A549 (cell line): ENCODE data around the gene PLPPR3. TPM values are rescaled to one million over a fixed set of nuclear protein-coding genes. Genes with fewer than 3 reads are reported as not detected.
A peak's percentile ranks its signal among the peaks of the same experiment; 100 is the strongest.

Experiments
- ATAC-seq, 2 experiments: fragments of 200-7000 bp in 1 of 2; fragments of >200 bp in 1 of 2; cut with Nextera tagmentation in 1 of 2; cut with Tn5 transposase in 1 of 2; 3 replicates each; pipeline versions ENCODE4 v1.8.0 to v1.9.1; 2018 to 2020; ENCODE audit warnings: mild to moderate bottlenecking in 1 of 2, moderate library complexity in 1 of 2
- CTCF ChIA-PET: fragments of 300-600 bp; sonication (Branson Sonifier 250); formaldehyde crosslinking; extraction: SDS; loops from one replicate; lab custom pipeline; 2021; ENCODE audit warnings: antibody characterized with exemption, inconsistent platforms; lab: Yijun Ruan, JAX
- POLR2A ChIA-PET: fragments of 350-600 bp; formaldehyde crosslinking; extraction: SDS; loops from one replicate; lab custom pipeline; 2021; ENCODE audit warnings: antibody characterized with exemption, inconsistent platforms; lab: Yijun Ruan, JAX
- DNase-seq, 2 experiments: peaks; one replicate each; pipeline versions ENCODE4 v3.0.0 to v3.0.0-alpha.2; 2011 to 2016; ENCODE audit warnings: low read depth in 1 of 2, low spot score in 1 of 2
- FAIRE-seq: peaks from 2 replicates; lab custom pipeline; 2011; peaks lifted over from hg19 to GRCh38; lab: Jason Lieb, UNC
- H3K27ac ChIP-seq, 2 experiments: fragments of >200 bp; sonication (Bioruptor Twin); formaldehyde crosslinking; 3 replicates each; pipeline ENCODE4 v1.5.1; 2016 to 2017
- H3K4me1 ChIP-seq: fragments of >200 bp; sonication (Bioruptor Twin); formaldehyde crosslinking; 3 replicates; pipeline ENCODE4 v1.6.1; 2016
- H3K4me2 ChIP-seq: fragments of >200 bp; sonication (Bioruptor Twin); formaldehyde crosslinking; 3 replicates; pipeline ENCODE4 v1.6.1; 2016
- H3K4me3 ChIP-seq: fragments of >200 bp; sonication (Bioruptor Twin); formaldehyde crosslinking; 3 replicates; pipeline ENCODE4 v1.5.1; 2016
- H3K9me3 ChIP-seq: fragments of >200 bp; sonication (Bioruptor Twin); formaldehyde crosslinking; 3 replicates; pipeline ENCODE4 v1.6.1; 2016
- ATOH8 ChIP-seq: fragments of 250-450 bp; sonication (Bioruptor Pico); IDR thresholded peaks from 2 replicates; pipeline ENCODE4 v1.5.0; 2020; ENCODE audit warnings: low read depth, mild to moderate bottlenecking, moderate library complexity
- BCL3 ChIP-seq: fragments of >200 bp; sonication (Bioruptor Twin); formaldehyde crosslinking; IDR thresholded peaks from 3 replicates; pipeline ENCODE4 v1.6.1; 2016
- CBX2 ChIP-seq: fragments of 200-600 bp; sonication (generic); IDR thresholded peaks from 2 replicates; pipeline ENCODE4 v1.6.1; 2016; ENCODE audit warnings: low read depth, mild to moderate bottlenecking, borderline replicate concordance
- CHD2 ChIP-seq: fragments of 150-350 bp; IDR thresholded peaks from 2 replicates; pipeline ENCODE4 v1.6.1; 2014; ENCODE audit warnings: low read length; ENCODE audit not compliant: partially characterized antibody
- EHMT2 ChIP-seq: fragments of 200-600 bp; sonication (generic); IDR thresholded peaks from 2 replicates; pipeline ENCODE4 v1.6.1; 2016; ENCODE audit warnings: antibody characterized with exemption, low read depth, mild to moderate bottlenecking, moderate library complexity
- JUN ChIP-seq, 2 experiments: fragments of >200 bp; sonication (Bioruptor Twin); formaldehyde crosslinking; IDR thresholded peaks; 2 replicates in 1 of 2; 3 replicates in 1 of 2; pipeline ENCODE4 v1.6.1; 2016 to 2017
- MAZ ChIP-seq: fragments of 150-350 bp; IDR thresholded peaks from 2 replicates; pipeline ENCODE4 v1.6.1; 2014; ENCODE audit warnings: antibody characterized with exemption, low read depth, low read length, borderline replicate concordance
- NR3C1 ChIP-seq: fragments of >200 bp; sonication (Bioruptor Twin); formaldehyde crosslinking; IDR thresholded peaks from 3 replicates; pipeline ENCODE4 v1.6.1; 2017
- POLR2AphosphoS2 ChIP-seq: conservative IDR thresholded peaks from 2 replicates; pipeline ENCODE4 v1.6.1; 2012; ENCODE audit warnings: low read length, improper control_type of control experiment, inconsistent platforms
- RCOR1 ChIP-seq: fragments of 150-350 bp; IDR thresholded peaks from 2 replicates; pipeline ENCODE4 v1.6.1; 2014; ENCODE audit warnings: antibody characterized with exemption, low read length, low read depth
- WGBS: methylation state at CpG from one replicate; pipeline ENCODE4 v1.1.6; 2017; ENCODE audit errors: missing lambda C conversion rate; 5-methylcytosine and 5-hydroxymethylcytosine counted together
- polyA plus RNA-seq, 4 experiments: library from polyadenylated mRNA; depleted of rRNA in 3 of 4; stranded (reverse); fragments of >200 nt; fragmentation: RNase III in 1 of 4; extraction: RNeasy Plus Mini Kit Qiagen cat#74134 plus additional on column Dnase treatment in 1 of 4; gene quantifications; 2 replicates in 3 of 4; 3 replicates in 1 of 4; pipeline ENCODE4 v1.2.3, GENCODE V29; 2011 to 2017
- TF ChIP-seq, protein P1 (sequence below): IDR thresholded peaks from 2 replicates; pipeline ENCODE4 v1.6.1; 2012; ENCODE audit warnings: low read depth, borderline replicate concordance
- TF ChIP-seq, protein P2 (sequence below): fragments of >200 bp; sonication (Bioruptor Twin); formaldehyde crosslinking; IDR thresholded peaks from 3 replicates; pipeline ENCODE4 v1.5.1; 2016

PLPPR3 gene
- polyA plus RNA-seq, 2 of the 4 experiments (the other 2 are of a cell fraction): 2.6 to 3.7 TPM

DNA sequence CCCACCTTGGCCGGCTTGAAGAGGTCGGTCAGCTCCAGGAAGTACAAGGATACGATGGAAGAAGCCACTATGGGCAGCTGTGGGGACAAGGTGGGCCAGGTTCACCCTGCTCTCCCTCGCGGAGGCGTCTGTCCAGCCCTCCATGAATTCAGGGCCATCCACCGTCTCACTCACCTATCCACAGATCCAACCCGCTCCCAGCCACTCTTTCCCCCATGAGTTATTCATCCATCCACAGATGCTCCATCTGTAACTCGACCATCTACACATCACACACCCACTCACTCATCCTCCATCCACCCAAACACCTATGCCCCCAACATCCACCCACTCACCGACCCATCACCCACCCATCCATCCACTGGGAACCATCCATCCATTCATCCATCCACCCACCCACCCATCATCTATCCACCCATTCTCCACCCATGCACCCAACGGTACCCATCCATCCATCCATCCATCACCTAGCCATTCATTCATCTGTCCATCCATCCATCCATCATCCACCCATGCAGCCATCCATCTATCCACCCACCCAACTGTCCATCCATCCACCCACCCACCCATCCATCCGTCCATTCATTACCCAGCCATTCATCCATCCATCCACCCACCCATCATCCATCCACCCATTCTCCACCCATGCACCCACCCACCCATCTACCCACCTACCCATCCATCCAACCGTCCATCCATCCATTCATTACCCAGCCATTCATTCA is 5.8 kb downstream of the PLPPR3 start:
- 94% methylated on average over 12 of the region's 13 CpGs for WGBS
- no peaks in the 10 kb centered on the region for H3K4me1 ChIP-seq
- TF ChIP-seq MAZ: no peak
- TF ChIP-seq NR3C1: no peak
- no peak for TF ChIP-seq ATOH8 (CRISPR knock-in tag)
- no peak for TF ChIP-seq RCOR1
- ChIA-PET POLR2A (no interaction called here), CTCF (interaction anchor here (1.1 kb wide), 1 partner anchor 17 kb away, joined by 4 read pairs; no protein-coding TSS in a partner anchor)
- H3K27ac ChIP-seq: no peak overlapping the region
- ATAC-seq (peak; percentile 6 to 16; a peak in 4 of 6 replicates), FAIRE-seq (no peak), DNase-seq (no peak)
- H3K9me3 ChIP-seq: no peaks in the 10 kb centered on the region
- no peak overlapping the region for H3K4me3 ChIP-seq
- no peak overlapping the region for H3K4me2 ChIP-seq

- ChIA-PET POLR2A (no interaction called here), CTCF (interaction anchor here (1.1 kb wide), 1 partner anchor 16 kb away, joined by 4 read pairs; no protein-coding TSS in a partner anchor)
- Histone ChIP-seq H3K9me3 (no peaks in the 10 kb centered on the region), H3K4me2 (no peak overlapping the region), H3K4me1 (no peaks in the 10 kb centered on the region), H3K27ac (no peak overlapping the region)
- DNase-seq (no peak), FAIRE-seq (no peak), ATAC-seq (peak; percentile 20 to 28)
- WGBS: 94% methylated on average over 17 of the region's 47 CpGs
- TF ChIP-seq BCL3: no peak
- TF ChIP-seq, protein P1, sequence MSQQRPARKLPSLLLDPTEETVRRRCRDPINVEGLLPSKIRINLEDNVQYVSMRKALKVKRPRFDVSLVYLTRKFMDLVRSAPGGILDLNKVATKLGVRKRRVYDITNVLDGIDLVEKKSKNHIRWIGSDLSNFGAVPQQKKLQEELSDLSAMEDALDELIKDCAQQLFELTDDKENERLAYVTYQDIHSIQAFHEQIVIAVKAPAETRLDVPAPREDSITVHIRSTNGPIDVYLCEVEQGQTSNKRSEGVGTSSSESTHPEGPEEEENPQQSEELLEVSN: no peak
- TF ChIP-seq, protein P2, sequence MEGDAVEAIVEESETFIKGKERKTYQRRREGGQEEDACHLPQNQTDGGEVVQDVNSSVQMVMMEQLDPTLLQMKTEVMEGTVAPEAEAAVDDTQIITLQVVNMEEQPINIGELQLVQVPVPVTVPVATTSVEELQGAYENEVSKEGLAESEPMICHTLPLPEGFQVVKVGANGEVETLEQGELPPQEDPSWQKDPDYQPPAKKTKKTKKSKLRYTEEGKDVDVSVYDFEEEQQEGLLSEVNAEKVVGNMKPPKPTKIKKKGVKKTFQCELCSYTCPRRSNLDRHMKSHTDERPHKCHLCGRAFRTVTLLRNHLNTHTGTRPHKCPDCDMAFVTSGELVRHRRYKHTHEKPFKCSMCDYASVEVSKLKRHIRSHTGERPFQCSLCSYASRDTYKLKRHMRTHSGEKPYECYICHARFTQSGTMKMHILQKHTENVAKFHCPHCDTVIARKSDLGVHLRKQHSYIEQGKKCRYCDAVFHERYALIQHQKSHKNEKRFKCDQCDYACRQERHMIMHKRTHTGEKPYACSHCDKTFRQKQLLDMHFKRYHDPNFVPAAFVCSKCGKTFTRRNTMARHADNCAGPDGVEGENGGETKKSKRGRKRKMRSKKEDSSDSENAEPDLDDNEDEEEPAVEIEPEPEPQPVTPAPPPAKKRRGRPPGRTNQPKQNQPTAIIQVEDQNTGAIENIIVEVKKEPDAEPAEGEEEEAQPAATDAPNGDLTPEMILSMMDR: no peak
- TF ChIP-seq JUN (IDR thresholded peaks at IDR 0.05): no peak
- TF ChIP-seq CHD2: no peak
- no peak for TF ChIP-seq CBX2
- TF ChIP-seq, all 56 proteins: peak for 0
- no peak overlapping the region for H3K4me3 ChIP-seq
Measured at GRCh38 chr19:815079-815774, 6.5 kb downstream of the PLPPR3 start.

DNA sequence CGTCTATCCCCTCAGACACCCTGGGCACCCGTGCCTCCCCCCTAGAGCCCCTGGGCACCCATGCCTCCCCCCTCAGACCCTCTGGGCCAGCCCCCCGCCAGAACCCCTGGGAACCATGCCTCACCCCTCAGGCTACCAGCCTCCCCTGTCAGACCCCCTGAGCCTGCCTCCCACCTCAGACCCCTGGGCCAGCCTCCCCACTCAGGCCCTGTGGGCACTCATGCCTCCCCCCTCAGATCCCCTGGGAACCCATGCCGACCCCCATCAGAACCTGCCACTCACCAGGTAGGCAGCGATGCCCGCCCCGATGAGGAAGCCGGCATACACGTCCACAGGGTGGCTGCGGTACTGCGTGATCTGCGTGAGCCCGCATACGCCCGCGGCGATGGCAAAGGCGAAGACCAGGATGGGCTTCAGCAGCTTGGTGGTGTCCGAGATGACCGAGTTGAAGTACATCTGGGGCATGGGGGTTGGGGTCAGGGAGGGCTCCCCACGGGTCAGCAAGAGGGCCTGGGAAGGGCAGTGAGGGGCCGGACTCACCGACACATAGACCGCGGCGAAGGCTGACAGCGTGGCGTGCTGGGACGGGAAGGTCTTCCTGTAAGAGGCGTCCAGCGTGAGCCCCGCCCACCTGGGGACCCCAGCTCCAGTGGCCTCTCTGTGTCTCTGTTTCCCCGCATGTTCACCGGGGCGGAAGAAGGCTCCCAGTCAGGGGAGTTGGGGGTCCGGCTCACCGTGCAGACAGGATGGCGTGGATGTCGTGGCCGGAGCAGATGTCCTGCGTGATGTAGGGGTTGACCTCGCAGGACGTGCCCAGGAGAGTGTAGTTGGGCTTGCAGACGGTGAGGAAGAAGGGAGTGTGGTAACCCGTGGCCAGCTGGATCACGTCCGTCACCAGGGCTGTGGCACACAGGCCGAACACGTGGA is 7.3 kb downstream of the PLPPR3 start:
- Histone ChIP-seq H3K9me3 (no peaks in the 10 kb centered on the region), H3K4me3 (no peak overlapping the region), H3K27ac (no peak overlapping the region), H3K4me2 (no peak overlapping the region), H3K4me1 (no peaks in the 10 kb centered on the region)
- peak; percentile 9 to 17; a peak in 4 of 6 replicates for ATAC-seq
- FAIRE-seq: no peak
- POLR2A ChIA-PET: no interaction called here
- WGBS: 91% methylated on average over 24 of the region's 49 CpGs
- DNase-seq: no peak
- TF ChIP-seq POLR2AphosphoS2: peak; percentile 31; the same call in 1 of the 2 replicates
- TF ChIP-seq EHMT2: no peak
- CTCF ChIA-PET: no interaction called here
